Measurements from ENCODE around the gene EFTUD2. TPM values are rescaled to one million over a fixed set of nuclear protein-coding genes. Genes with fewer than 3 reads are reported as not detected.
"Not testable (repeated sequence)": the region's sequence is repeated elsewhere in the genome, so short reads cannot be mapped to it uniquely, and the experiment has no call there.

EFTUD2 gene
- polyA plus RNA-seq, 4 donors, result 101 to 120 (median 114) TPM

DNA sequence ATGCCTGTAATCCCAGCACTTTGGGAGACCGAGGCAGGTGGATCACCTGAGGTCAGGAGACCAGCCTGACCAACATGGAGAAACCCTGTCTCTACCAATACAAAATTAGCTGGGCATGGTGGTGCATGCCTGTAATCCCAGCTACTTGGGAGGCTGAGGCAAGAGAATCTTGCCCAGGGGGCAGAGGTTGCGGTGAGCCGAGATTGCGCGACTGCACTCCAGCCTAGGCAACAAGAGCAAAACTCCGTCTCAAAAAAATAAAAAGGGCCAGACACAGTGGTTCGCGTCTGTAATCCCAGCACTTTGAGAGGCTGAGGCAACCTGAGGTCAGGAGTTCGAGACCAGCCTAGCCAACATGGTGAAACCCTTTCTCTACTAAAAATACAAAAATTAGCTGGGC, 74.0 kb downstream of the EFTUD2 start:
- not testable (repeated sequence) for DNase-seq (ENCODE audit: low read depth in 4 of 4, low spot score in 3 of 4)

DNA sequence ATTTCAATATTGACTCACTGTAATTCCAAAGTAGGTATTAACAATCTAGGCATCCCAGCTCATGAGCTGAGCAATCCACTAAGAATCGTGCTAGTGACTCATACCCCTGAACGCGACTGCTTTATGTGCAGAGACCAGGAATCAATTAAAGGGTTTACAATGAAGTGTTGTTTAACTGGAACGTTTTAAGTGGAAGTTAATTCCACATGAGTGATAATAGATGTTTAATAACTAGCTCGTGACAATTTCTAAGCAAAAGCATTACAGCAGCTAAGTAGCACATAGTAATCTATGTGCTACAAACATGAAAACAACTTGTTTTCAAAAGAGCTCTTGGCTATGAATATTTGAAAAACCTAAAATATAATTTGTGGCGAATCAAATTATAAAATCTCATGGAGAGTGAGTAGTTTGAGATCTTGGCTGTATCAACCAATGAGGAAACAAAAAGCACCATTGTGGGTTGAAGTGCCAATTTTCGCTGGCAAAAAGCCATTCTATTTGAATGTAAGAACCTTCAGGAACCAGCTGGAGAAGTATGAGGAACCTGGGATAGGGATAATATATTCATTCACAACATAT, 78.5 kb downstream of the EFTUD2 start:
- DNase-seq (ENCODE audit: low read depth in 4 of 4, low spot score in 3 of 4), result no peak

DNA sequence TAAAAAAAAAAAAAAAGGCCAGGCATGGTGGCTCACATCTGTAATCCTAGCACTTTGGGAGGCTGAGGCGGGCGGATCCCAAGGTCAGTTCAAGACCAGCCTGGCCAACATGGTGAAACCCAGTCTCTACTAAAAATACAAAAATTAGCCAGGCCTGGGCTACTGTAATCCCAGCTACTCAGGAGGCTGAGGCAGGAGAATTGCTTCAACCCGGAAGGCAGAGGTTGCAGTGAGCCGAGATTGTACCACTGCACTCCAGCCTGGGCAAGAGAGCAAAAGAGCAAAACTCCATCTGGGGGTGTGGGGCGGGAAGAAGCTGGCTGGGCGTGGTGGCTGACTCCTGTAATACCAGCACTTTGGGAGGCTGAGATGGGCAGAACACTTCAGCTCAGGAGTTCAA, 80.7 kb downstream of the EFTUD2 start:
- not testable (repeated sequence) for DNase-seq (ENCODE audit: low read depth in 4 of 4, low spot score in 3 of 4)

DNA sequence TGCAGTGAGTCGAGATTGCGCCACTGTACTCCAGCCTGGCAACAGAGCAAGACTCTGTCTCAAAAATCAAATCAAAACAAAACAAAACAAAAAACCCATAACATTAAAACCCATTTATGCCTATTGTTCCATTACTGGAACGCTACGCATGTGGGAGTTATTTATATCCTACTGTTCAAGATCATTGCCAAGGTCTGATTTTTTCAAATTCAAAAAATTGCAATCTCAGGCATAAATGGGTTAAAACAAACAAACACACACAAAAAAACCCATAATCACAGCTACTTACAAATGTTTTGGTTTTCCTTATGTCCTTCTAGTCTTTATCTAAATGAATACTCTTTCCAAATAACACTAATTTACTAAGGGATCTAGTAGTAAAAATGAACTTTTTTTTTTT, 87.0 kb downstream of the EFTUD2 start:
- no peak for DNase-seq (ENCODE audit: low read depth in 4 of 4, low spot score in 3 of 4)

DNA sequence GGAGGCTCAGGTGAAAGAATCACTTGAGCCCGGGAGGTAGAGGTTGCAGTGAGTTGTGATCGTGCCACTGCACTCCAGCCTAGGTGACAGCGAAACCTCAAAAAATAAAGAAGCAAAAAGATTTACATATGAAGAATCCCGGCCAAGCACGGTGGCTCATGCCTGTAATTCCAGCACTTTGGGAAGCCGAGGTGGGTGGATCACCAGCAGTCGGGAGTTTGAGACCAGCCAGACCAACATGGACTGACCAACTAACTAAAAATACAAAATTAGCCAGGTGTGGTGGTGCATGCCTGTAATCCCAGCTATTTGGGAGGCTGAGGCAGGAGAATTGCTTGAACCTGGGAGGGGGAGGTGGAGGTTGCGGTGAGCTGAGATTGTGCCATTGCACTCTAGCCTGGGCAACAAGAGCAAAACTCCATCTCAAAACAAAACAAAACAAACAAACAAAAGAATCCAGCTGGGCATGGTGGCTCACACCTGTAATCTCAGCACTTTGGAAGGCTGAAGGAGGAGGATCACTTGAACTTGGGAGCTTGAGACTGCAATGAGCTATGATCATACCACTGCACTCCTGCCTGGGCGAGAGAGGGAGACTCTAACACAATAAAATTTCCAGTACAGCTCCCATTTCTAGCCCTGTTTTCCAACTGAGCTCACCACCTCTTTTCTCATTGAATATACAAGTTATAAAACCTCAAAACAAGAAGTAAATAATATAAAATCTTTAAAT, 90.4 kb downstream of the EFTUD2 start:
- not testable (repeated sequence) for DNase-seq (ENCODE audit: low read depth in 4 of 4, low spot score in 3 of 4)

DNA sequence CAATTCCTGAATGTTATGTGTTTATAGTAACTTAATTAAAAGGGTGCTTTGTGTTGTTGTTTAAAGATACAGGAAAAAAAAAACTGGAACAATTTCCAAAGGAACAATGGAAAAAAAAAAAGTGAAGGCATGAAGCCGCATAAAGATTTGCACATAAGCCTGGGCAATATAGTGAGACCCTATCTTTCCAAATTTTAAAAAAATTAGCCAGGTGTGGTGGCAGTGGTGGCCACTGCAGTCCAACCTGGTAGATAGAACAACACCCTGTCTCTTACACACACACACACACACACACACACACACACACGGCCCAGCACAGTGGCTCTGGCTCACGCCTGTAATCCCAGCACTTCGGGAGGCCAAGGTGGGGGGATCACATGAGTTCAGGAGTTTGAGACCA, 91.1 kb downstream of the EFTUD2 start:
- DNase-seq (ENCODE audit: low read depth in 4 of 4, low spot score in 3 of 4), result no peak

DNA sequence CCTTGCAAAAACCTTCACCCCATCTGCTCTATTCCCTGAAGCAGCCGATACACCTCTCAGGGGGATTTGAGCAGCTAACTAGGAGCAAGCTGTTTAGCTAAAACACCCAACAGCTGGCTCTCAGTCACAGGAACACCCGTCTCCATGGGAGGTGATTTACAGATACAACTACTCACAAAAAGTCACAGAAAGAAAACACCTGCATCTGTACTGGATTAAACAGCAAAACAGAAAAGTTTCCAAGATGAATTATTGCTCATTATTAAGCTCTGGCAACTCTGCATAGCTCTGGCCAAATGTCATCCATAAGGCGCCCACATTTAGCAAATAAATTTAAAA, 91.5 kb downstream of the EFTUD2 start:
- no peak for DNase-seq (ENCODE audit: low read depth in 4 of 4, low spot score in 3 of 4)

DNA sequence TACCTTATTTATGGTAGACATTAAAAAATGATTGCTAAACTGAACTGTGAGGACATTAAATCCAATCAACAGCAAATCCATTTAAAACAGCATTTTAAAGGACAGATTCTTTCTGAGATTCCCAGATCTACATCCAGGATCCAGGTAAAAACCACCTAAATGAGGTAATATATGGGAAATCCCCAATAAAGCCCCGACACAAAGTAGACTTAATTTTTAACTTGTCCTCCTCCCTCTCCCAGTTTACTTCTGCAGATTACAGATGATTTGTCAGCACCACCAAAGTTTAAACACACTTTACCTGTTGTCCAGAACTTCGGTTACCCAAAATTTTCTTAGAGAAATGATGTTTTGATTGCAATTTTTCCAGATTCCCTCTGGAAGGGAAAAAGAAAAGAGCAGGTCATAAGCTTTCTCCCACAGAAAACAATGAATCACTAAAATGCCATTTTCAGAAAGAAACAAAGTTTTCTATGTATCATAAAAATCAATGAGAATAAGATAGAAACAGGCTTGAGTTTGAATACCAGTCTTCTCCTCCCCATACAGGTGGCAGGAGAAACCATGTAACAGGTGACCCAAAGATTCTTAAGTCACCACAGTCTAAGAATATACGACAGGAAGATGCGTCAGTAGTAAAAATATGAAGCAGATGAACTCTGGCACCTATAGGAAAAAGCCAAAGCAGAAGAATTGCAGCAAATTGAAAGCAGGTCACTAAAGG, 92.0 kb downstream of the EFTUD2 start:
- no peak for DNase-seq (ENCODE audit: low read depth in 4 of 4, low spot score in 3 of 4)

DNA sequence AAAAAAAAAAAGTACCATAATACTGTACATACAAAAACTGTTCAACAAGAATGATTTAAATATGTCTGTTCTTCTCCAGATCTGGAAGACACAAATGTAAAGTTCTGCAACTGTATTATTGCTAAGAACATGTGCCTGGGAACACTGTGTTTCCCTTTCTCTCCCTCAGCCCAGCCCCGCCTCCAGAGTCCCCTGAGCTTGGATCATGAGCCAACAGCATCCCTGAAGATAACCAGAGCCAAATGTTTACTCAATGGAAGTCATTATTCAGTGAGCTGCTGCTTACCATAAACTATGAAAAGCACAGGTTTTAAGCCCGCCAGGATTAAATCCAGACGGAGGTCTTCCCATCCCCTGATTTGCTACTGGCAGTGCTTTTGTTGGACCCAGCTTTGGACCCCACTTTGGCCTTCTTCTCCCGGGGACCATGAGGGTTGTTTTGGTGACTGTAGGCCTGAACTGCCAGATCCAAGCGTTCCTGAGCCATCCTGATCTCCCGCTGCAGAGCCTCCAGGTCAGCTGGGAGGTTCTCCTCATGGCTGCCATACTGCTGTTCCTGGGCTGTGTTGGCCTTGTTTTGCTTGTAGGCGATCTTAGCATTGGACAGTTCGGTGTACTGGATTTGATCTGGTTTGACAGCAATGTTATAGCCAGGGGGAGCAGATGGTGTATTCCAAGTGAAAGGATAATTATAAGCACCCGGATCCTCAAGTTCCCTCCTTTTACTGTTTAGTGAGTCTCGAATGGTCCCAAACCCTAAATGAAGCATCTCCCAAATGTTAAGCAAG, 94.7 kb downstream of the EFTUD2 start:
- DNase-seq (ENCODE audit: low read depth in 4 of 4, low spot score in 3 of 4), result no peak

DNA sequence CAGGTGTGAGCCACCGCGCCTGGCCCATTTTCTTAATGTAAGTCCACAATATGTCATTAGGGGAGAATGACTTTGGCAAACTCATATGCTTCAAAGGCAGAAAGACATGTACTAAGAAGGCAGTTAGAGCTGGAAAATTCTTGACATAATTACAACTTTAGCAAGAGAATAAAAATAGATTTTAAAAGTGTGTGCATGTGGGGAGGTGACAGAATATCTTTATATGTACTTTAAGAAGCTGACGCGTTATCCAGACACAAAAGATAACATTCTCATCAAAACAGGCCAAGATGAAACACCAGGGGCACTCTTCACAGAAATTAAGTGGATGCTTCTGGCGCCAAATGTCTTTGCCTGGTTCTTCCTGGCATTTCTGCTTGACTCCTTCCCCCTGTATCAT, 97.4 kb downstream of the EFTUD2 start:
- no peak for DNase-seq (ENCODE audit: low read depth in 4 of 4, low spot score in 3 of 4)

Other genes with a start within 250 kb of the EFTUD2 start
- gene MEIOC, start 243.0 kb downstream of the EFTUD2 start, polyA plus RNA-seq (ENCODE audit: insufficient read length in 4 of 4), result 1 to 10 TPM; 1.6 to 2.1 (median 1.9) TPM
- 10 to 100 TPM; 33.1 to 38.6 (median 35.8) TPM for gene CCDC43, start 209.7 kb downstream of the EFTUD2 start, polyA plus RNA-seq (ENCODE audit: insufficient read length in 4 of 4)
- 10 to 100 TPM in 2 of 4 donors, 1 to 10 TPM in 2; 9.2 to 13.9 (median 11.7) TPM for gene DBF4B, start 190.8 kb downstream of the EFTUD2 start, polyA plus RNA-seq (ENCODE audit: insufficient read length in 4 of 4)
- 1 to 10 TPM; 2.2 to 3.7 (median 2.7) TPM for gene ADAM11, start 140.5 kb downstream of the EFTUD2 start, polyA plus RNA-seq (ENCODE audit: insufficient read length in 4 of 4)
- gene GJC1, start 69.2 kb downstream of the EFTUD2 start, polyA plus RNA-seq (ENCODE audit: insufficient read length in 4 of 4), result 10 to 100 TPM; 20.4 to 23.2 (median 21.4) TPM
- gene HIGD1B, start 51.6 kb downstream of the EFTUD2 start, polyA plus RNA-seq (ENCODE audit: insufficient read length in 4 of 4), result 1 to 10 TPM; 1.0 to 1.8 (median 1.2) TPM
- gene GFAP, start 16.1 kb upstream of the EFTUD2 start, polyA plus RNA-seq (ENCODE audit: insufficient read length in 4 of 4), result under 1 TPM; 0.40 to 0.74 (median 0.52) TPM
- gene KIF18B, start 48.3 kb upstream of the EFTUD2 start, polyA plus RNA-seq (ENCODE audit: insufficient read length in 4 of 4), result 10 to 100 TPM; 10.5 to 12.3 (median 11.3) TPM
- gene C1QL1, start 68.9 kb upstream of the EFTUD2 start, polyA plus RNA-seq (ENCODE audit: insufficient read length in 4 of 4), result 1 to 10 TPM; 1.7 to 4.0 (median 2.1) TPM
- gene DCAKD, start 152.2 kb upstream of the EFTUD2 start, polyA plus RNA-seq (ENCODE audit: insufficient read length in 4 of 4), result 10 to 100 TPM; 49.7 to 59.9 (median 52.8) TPM
- gene NMT1, start 161.9 kb upstream of the EFTUD2 start, polyA plus RNA-seq (ENCODE audit: insufficient read length in 4 of 4), result 10 to 100 TPM; 65.8 to 73.9 (median 67.3) TPM
- 10 to 100 TPM; 24.3 to 38.3 (median 27.9) TPM for gene PLCD3, start 233.1 kb upstream of the EFTUD2 start, polyA plus RNA-seq (ENCODE audit: insufficient read length in 4 of 4)
- gene ACBD4, start 236.2 kb upstream of the EFTUD2 start, polyA plus RNA-seq (ENCODE audit: insufficient read length in 4 of 4), result 10 to 100 TPM; 12.4 to 15.4 (median 13.5) TPM
- 10 to 100 TPM; 41.5 to 47.5 (median 42.9) TPM for gene HEXIM1, start 249.0 kb upstream of the EFTUD2 start, polyA plus RNA-seq (ENCODE audit: insufficient read length in 4 of 4)